SK-N-SH (cell line): ENCODE data around the gene BOD1L1. TPM values are rescaled to one million over a fixed set of nuclear protein-coding genes. Genes with fewer than 3 reads are reported as not detected.

Source experiments
- CTCF ChIA-PET: fragments of 300-600, 350-600 bp; formaldehyde crosslinking; extraction: SDS; loops from one replicate; lab custom pipeline; 2021; lab: Yijun Ruan, JAX
- POLR2A ChIA-PET: fragments of 350-600 bp; sonication (Branson Sonifier 250); formaldehyde crosslinking; extraction: SDS; loops from one replicate; lab custom pipeline; 2020; ENCODE audit warnings: antibody characterized with exemption, inconsistent platforms; lab: Yijun Ruan, JAX
- DNase-seq: peaks from one replicate; pipeline ENCODE4 v3.0.0; 2012
- H2AFZ ChIP-seq: fragments of 200-600 bp; sonication (generic); 2 replicates; pipeline ENCODE4 v1.8.1; 2016; ENCODE audit warnings: antibody characterized with exemption, mild to moderate bottlenecking, low read depth
- H3F3A ChIP-seq: fragments of 200-600 bp; sonication (generic); replicated peaks from 2 replicates; pipeline ENCODE3; 2016; ENCODE audit warnings: antibody characterized with exemption, mild to moderate bottlenecking; ENCODE audit not compliant: insufficient read depth
- H3K27ac ChIP-seq, 2 experiments: fragments of 200-500 bp in 1 of 2; fragments of 200-600 bp in 1 of 2; sonication (Bioruptor generic) in 1 of 2; sonication (generic), shearing (Covaris generic) in 1 of 2; 2 replicates each; pipeline versions ENCODE4 v1.5.1 to v1.6.1; 2014 to 2016; ENCODE audit warnings: low read depth in 2 of 2, inconsistent platforms in 1 of 2, low read length in 1 of 2, mild to moderate bottlenecking in 1 of 2, mixed read lengths in 1 of 2
- H3K27me3 ChIP-seq: fragments of 200-600 bp; sonication (generic), shearing (Covaris generic); 2 replicates; pipeline ENCODE4 v1.6.1; 2016; ENCODE audit warnings: mixed run types; ENCODE audit not compliant: insufficient read depth
- H3K36me3 ChIP-seq, 2 experiments: fragments of 200-500 bp in 1 of 2; fragments of 200-600 bp in 1 of 2; sonication (Bioruptor generic) in 1 of 2; sonication (generic) in 1 of 2; replicated peaks in 1 of 2; 2 replicates each; pipeline versions ENCODE3 to v1.5.1; 2014 to 2016; ENCODE audit warnings: low read length in 1 of 2, mild to moderate bottlenecking in 1 of 2; ENCODE audit not compliant: insufficient read depth in 2 of 2, control insufficient read depth in 1 of 2
- H3K4me1 ChIP-seq, 2 experiments: fragments of 200-500 bp in 1 of 2; fragments of 200-600 bp in 1 of 2; sonication (Bioruptor generic) in 1 of 2; sonication (generic), shearing (Covaris generic) in 1 of 2; 2 replicates each; pipeline versions ENCODE4 v1.5.1 to v1.6.1; 2014 to 2016; ENCODE audit warnings: low read depth in 1 of 2, low read length in 1 of 2, mixed run types in 1 of 2; ENCODE audit not compliant: insufficient read depth in 2 of 2, control insufficient read depth in 1 of 2
- H3K4me2 ChIP-seq: fragments of 200-600 bp; sonication (generic), shearing (Covaris generic); 2 replicates; pipeline ENCODE4 v1.6.1; 2017; ENCODE audit warnings: mixed run types
- H3K4me3 ChIP-seq, 2 experiments: fragments of 200-500 bp in 1 of 2; fragments of 200-600 bp in 1 of 2; sonication (Bioruptor generic) in 1 of 2; sonication (generic), shearing (Covaris generic) in 1 of 2; 2 replicates each; pipeline versions ENCODE4 v1.5.1 to v1.8.1; 2014 to 2016; ENCODE audit warnings: low read depth in 2 of 2, inconsistent platforms in 1 of 2, low read length in 1 of 2, mild to moderate bottlenecking in 1 of 2, mixed read lengths in 1 of 2, moderate library complexity in 1 of 2
- H3K79me2 ChIP-seq: fragments of 200-600 bp; sonication (generic); 2 replicates; pipeline ENCODE4 v1.8.1; 2017; ENCODE audit warnings: mild to moderate bottlenecking; ENCODE audit not compliant: insufficient read depth
- H3K9ac ChIP-seq: fragments of 200-600 bp; sonication (generic); 2 replicates; pipeline ENCODE4 v1.6.1; 2017; ENCODE audit warnings: mixed run types
- H3K9me2 ChIP-seq: fragments of 200-600 bp; sonication (generic); 2 replicates; pipeline ENCODE4 v1.6.1; 2017; ENCODE audit warnings: mixed run types
- H3K9me3 ChIP-seq: fragments of 200-600 bp; sonication (generic); 2 replicates; pipeline ENCODE4 v1.6.1; 2017; ENCODE audit warnings: mixed run types, mild to moderate bottlenecking, moderate library complexity
- H4K20me1 ChIP-seq: fragments of 200-600 bp; sonication (generic); 2 replicates; pipeline ENCODE4 v1.6.1; 2017; ENCODE audit warnings: mild to moderate bottlenecking, mixed run types; ENCODE audit not compliant: insufficient read depth
- CHD2 ChIP-seq: fragments of 150-350 bp; IDR thresholded peaks from 2 replicates; pipeline ENCODE4 v1.6.1; 2018; ENCODE audit warnings: low read length; ENCODE audit not compliant: partially characterized antibody
- CTCF ChIP-seq: fragments of 200-600 bp; sonication (generic); IDR thresholded peaks from 2 replicates; pipeline ENCODE4 v1.6.1; 2017; ENCODE audit warnings: antibody characterized with exemption, mild to moderate bottlenecking, moderate library complexity
- ELF1 ChIP-seq: IDR thresholded peaks from 2 replicates; pipeline ENCODE4 v1.4.0; 2012
- EP300 ChIP-seq, 2 experiments: IDR thresholded peaks; 2 replicates each; pipeline versions ENCODE4 v1.4.0 to v1.6.1; 2012; ENCODE audit warnings: borderline replicate concordance in 1 of 2, low read depth in 1 of 2, low read length in 1 of 2
- FOXJ3 ChIP-seq: sonication (generic); formaldehyde crosslinking; IDR thresholded peaks from 2 replicates; pipeline ENCODE4 v1.5.1; 2020; ENCODE audit warnings: mild to moderate bottlenecking, missing genetic modification reagents
- GATA2 ChIP-seq: sonication (generic); formaldehyde crosslinking; IDR thresholded peaks from 2 replicates; pipeline ENCODE4 v1.5.0; 2020; ENCODE audit warnings: mild to moderate bottlenecking, missing genetic modification reagents
- PBX3 ChIP-seq: IDR thresholded peaks from 2 replicates; pipeline ENCODE4; 2012
- RXRA ChIP-seq: IDR thresholded peaks from 2 replicates; pipeline ENCODE4 v1.4.0; 2012; ENCODE audit warnings: low read depth, mild to moderate bottlenecking, borderline replicate concordance
- SIN3A ChIP-seq: IDR thresholded peaks from 2 replicates; pipeline ENCODE4 v1.6.1; 2012; ENCODE audit warnings: low read depth, mild to moderate bottlenecking, low read length, moderate library complexity, borderline replicate concordance
- SMC3 ChIP-seq: IDR thresholded peaks from 2 replicates; pipeline ENCODE4 v1.6.1; 2012; ENCODE audit warnings: low read depth, low read length, improper control_type of control experiment
- TAF1 ChIP-seq: IDR thresholded peaks from 2 replicates; pipeline ENCODE4 v1.6.1; 2012; ENCODE audit warnings: low read depth, mild to moderate bottlenecking, low read length, moderate library complexity, borderline replicate concordance
- TCF12 ChIP-seq: IDR thresholded peaks from 2 replicates; pipeline ENCODE4 v1.4.0; 2012
- WGBS: methylation state at CpG from one replicate; pipeline ENCODE4 v1.1.6; 2017; ENCODE audit warnings: low lambda C conversion rate; 5-methylcytosine and 5-hydroxymethylcytosine counted together
- polyA plus RNA-seq, 3 experiments: library from polyadenylated mRNA; depleted of rRNA; stranded (reverse); fragments of >200 nt; gene quantifications; 2 replicates each; pipeline ENCODE4 v1.2.3, GENCODE V29; 2012

Gene BOD1L1
- polyA plus RNA-seq, 1 of the 3 experiments (the other 2 are of a cell fraction), result 12.5 TPM

GRCh38 chr4:13537011-13537831, 90.3 kb downstream of the BOD1L1 start (continued):
- TF ChIP-seq GATA2 (CRISPR knock-in tag) (no peak), TAF1 (no peak), CHD2 (no peak), SMC3 (no peak), FOXJ3 (CRISPR knock-in tag) (no peak)

GRCh38 chr4:13536607-13537006, 90.9 kb downstream of the BOD1L1 start:
- peaks cover 92% of the 10 kb centered on the region for H3K27me3 ChIP-seq
- CTCF ChIA-PET, result interaction anchor here (1.2 to 1.4 kb wide), 2 partner anchors 10 to 684 kb away, joined by 3 read pairs; no protein-coding TSS in a partner anchor
- no peak overlapping the region for H3K4me3 ChIP-seq

More at GRCh38 chr4:13536607-13537006, 90.9 kb downstream of the BOD1L1 start:
- no peak overlapping the region for H3K9ac ChIP-seq
- H3K27ac ChIP-seq, result no peak overlapping the region
- H3F3A ChIP-seq, result peaks cover 3% of the 10 kb centered on the region
- H3K4me2 ChIP-seq, result no peak overlapping the region
- 20% methylated on average over 6 of the region's 6 CpGs for WGBS
- DNase-seq, result peak; percentile 11
- H3K4me1 ChIP-seq, result no peaks in the 10 kb centered on the region
- no peaks in the 10 kb centered on the region for H3K79me2 ChIP-seq
- no peaks in the 10 kb centered on the region for H3K9me2 ChIP-seq
- H4K20me1 ChIP-seq, result no peaks in the 10 kb centered on the region
- no peak overlapping the region for H2AFZ ChIP-seq
- H3K9me3 ChIP-seq, result no peaks in the 10 kb centered on the region
- TF ChIP-seq RXRA (no peak), EP300 (IDR thresholded peaks at IDR 0.05; ENCODE audit: borderline replicate concordance in 1 of 2, low read depth in 1 of 2, low read length in 1 of 2) (no peak), ELF1 (no peak), SIN3A (no peak), PBX3 (no peak), TCF12 (no peak), CTCF (no peak), SMC3 (no peak)
- POLR2A ChIA-PET, result no interaction called here
- H3K36me3 ChIP-seq, result no peaks in the 10 kb centered on the region
